Thyroid gland (tissue), 4 donors: ENCODE data around the gene E2F7. TPM values are rescaled to one million over a fixed set of nuclear protein-coding genes. Genes with fewer than 3 reads are reported as not detected.

Experiments
- DNase-seq, 2 donors: peaks; one replicate each; pipeline ENCODE4 v3.0.0-alpha.2; 2019
- H3K27ac ChIP-seq, 3 donors: fragments of 200-600 bp; sonication (generic); 1 replicate in 2 of 3; 2 replicates in 1 of 3; pipeline ENCODE4 v1.5.1; 2016 to 2019; ENCODE audit warnings: mild to moderate bottlenecking in 1 of 3, moderate library complexity in 1 of 3
- H3K27me3 ChIP-seq: fragments of 200-600 bp; sonication (generic); one replicate; pipeline ENCODE4 v1.5.1; 2019
- H3K36me3 ChIP-seq, 2 donors: fragments of 200-600 bp; sonication (generic); one replicate each; pipeline ENCODE4 v1.5.1; 2016 to 2019
- H3K4me1 ChIP-seq, 2 donors: fragments of 200-600 bp; sonication (generic); one replicate each; pipeline ENCODE4 v1.5.1; 2017 to 2019
- H3K4me3 ChIP-seq, 3 donors: fragments of 200-600 bp; sonication (generic); replicated peaks in 1 of 3; 1 replicate in 2 of 3; 2 replicates in 1 of 3; pipeline ENCODE4 v1.5.1; 2016; ENCODE audit warnings: mild to moderate bottlenecking in 1 of 3
- H3K9me3 ChIP-seq: fragments of 200-600 bp; sonication (generic); one replicate; pipeline ENCODE4 v1.5.1; 2017
- CTCF ChIP-seq, 6 experiments: fragments of 200-600 bp in 3 of 6; fragments of 450-650 bp in 3 of 6; sonication (generic) in 3 of 6; IDR thresholded peaks; one replicate each; pipeline ENCODE4 v1.5.1; 2016 to 2019; ENCODE audit warnings: antibody characterized with exemption in 6 of 6, mild to moderate bottlenecking in 2 of 6, inconsistent platforms in 1 of 6, moderate library complexity in 1 of 6
- POLR2A ChIP-seq, 2 donors: fragments of 450-650 bp; IDR thresholded peaks; one replicate each; pipeline ENCODE4 v1.6.1; 2017; ENCODE audit warnings: antibody characterized with exemption in 2 of 2, mild to moderate bottlenecking in 2 of 2, moderate library complexity in 1 of 2
- WGBS, 2 donors: methylation state at CpG; one replicate each; pipeline ENCODE4 v1.1.5; 2017; 5-methylcytosine and 5-hydroxymethylcytosine counted together
- intact Hi-C: fragments of 100-400 bp; cut with DNase I; formaldehyde crosslinking; loops from one replicate; pipeline ENCODE4 v1.15.1; 2023
- total RNA-seq, 4 donors: library from RNA; depleted of rRNA; stranded (reverse); fragments of >200 nt; gene quantifications; one replicate each; pipeline ENCODE4 v1.2.3, GENCODE V29; 2016

Gene E2F7
- 1 to 10 TPM in 1 of 4 donors, not detected in 3; 4.6 TPM for total RNA-seq

DNA sequence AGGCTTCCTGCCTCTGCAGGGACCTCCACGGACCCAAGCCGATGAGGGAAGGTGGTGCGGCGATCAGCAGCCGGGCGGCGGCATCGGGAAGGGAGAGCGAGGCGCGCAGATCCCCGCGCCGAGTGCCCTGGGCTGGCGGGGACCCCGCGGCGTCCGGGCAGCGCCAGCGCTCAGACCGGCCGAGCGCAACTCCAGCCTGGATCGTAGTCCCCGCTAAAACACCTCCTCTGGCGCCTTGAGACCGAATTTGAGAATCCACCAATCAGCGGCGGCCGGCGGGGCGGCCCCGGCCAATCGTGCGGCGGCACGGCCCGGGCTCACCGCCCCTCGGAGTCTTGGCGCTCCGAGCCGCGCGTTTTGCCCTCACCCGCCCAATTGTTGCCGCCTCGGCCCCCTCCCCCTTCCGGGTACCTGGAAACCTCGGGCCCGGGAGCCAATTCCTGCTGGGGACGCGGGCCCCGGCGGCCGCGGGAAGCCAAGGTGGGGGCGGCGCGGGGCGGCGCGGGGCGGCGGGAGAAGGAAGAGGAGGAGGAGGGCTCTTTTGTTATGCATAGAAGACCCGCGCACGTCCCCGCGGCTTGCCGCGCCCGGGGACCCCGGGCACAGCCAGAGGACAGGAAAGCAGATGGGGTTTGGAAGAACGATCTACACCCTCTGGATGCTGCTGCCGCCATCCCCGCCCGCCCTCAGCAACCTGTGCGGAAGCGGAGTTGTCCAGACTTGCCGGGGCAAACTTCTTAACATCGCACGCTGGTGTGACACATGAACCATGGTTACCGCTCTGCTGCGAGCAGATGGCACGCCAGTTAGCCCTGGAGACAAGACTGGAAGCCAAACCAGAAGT is at the start of gene E2F7:
Gene E2F7 (minus strand): TSS at position 209 of the 844 bp plus-strand sequence. CDS start 934 bp downstream, outside the sequence.
- Histone ChIP-seq H3K27me3 (no peaks in the 10 kb centered on the region), H3K9me3 (no peaks in the 10 kb centered on the region), H3K4me3 (peak within 1 kb of the TSS; percentile 37 to 80 (median 74)), H3K36me3 (no peaks in the 10 kb centered on the region), H3K27ac (peak within 1 kb of the TSS in 1 of 3 donors; percentile 30), H3K4me1 (peaks cover 0 to 7% of the 10 kb centered on the region in 2 donors)
- TF ChIP-seq POLR2A (IDR thresholded peaks at IDR 0.05) (peak in 1 of 2 donors; percentile 27), CTCF (IDR thresholded peaks at IDR 0.05) (no peak)
- intact Hi-C loops: no loop called here
- 0% methylated on average over 25 to 54 of the region's 87 CpGs for WGBS, 2 donors
- DNase-seq: peak; percentile 85 to 87

DNA sequence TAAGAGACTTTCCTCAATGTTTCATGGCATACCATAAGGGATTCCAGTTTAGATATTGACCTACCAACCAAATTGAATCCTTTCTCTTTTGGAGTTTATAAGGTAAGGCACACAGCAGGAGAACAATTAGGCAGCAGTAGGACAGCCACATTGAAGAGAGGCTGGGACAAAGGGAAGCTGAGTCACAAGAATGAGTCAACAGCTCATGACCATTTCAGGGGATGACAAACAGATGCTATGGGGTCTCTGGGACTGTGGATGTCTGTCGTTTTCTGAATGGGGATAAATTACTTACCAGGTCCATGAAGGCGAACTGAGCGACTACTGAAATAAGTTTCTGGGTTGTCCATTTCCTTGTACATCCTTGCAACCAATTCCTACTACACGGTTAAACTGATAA is 48.6 kb upstream of the E2F7 start:
- H3K27me3 ChIP-seq: no peaks in the 10 kb centered on the region
- intact Hi-C loops: no loop called here
- no peaks in the 10 kb centered on the region for H3K36me3 ChIP-seq
- no peaks in the 10 kb centered on the region for H3K4me1 ChIP-seq
- no peak for TF ChIP-seq POLR2A (IDR thresholded peaks at IDR 0.05)
- no peak for TF ChIP-seq CTCF (IDR thresholded peaks at IDR 0.05)
- H3K9me3 ChIP-seq: no peaks in the 10 kb centered on the region
- WGBS, 2 donors: 88 to 93% methylated on average over 4 of the region's 4 CpGs
- no peak overlapping the region for H3K27ac ChIP-seq
- H3K4me3 ChIP-seq: no peak overlapping the region
- DNase-seq: no peak

DNA sequence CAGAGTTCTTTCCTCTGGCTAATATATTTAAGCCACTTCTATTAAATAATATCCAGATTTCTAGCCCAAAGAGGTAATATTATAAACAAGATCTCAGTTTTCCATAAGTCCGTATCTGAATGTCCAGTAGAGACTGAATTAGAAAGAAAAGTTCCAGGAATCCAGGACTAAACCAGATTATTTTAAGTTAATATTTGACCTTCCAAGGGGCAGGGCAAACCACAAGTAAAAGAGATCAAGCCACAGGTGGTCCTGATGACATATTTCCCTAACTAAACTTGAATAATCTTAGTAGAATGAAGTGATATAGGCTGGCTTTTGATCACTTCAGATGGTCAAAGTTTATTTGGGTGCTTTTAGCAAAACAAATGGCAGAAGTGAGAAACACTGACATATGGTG is 43.3 kb upstream of the E2F7 start:
- H3K4me3 ChIP-seq: no peak overlapping the region
- no peaks in the 10 kb centered on the region for H3K4me1 ChIP-seq
- 88 to 91% methylated on average over 1 of the region's 1 CpG for WGBS, 2 donors
- TF ChIP-seq POLR2A (IDR thresholded peaks at IDR 0.05): no peak
- TF ChIP-seq CTCF (IDR thresholded peaks at IDR 0.05): no peak
- H3K27me3 ChIP-seq: no peaks in the 10 kb centered on the region
- no peak overlapping the region for H3K27ac ChIP-seq
- H3K9me3 ChIP-seq: no peaks in the 10 kb centered on the region
- DNase-seq: no peak
- H3K36me3 ChIP-seq: no peaks in the 10 kb centered on the region
- intact Hi-C loops: no loop called here

DNA sequence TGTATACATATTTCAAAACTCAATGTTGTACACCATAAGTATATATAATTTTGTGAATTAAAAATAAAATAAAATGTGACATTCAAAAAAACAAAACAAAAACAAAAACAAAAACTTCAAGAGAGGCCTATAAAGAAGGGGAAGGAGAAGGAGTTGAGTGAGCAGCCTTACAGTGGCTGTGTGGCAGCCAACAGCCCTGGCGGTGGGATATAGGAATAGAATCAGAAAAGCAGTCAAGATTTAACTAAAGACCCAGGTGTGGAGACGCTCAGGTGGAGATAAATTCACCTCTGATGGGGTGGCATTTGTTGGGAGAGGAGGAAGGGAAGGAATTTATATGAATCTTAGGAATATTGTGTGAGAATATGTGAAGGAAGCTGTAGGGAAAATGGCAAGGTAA is 41.8 kb upstream of the E2F7 start:
- WGBS, 2 donors: 64 to 74% methylated on average over 2 of the region's 2 CpGs
- no peaks in the 10 kb centered on the region for H3K36me3 ChIP-seq
- TF ChIP-seq POLR2A (IDR thresholded peaks at IDR 0.05): no peak
- TF ChIP-seq CTCF (IDR thresholded peaks at IDR 0.05): no peak
- no peak for DNase-seq
- H3K4me3 ChIP-seq: no peak overlapping the region
- intact Hi-C loops: no loop called here
- no peaks in the 10 kb centered on the region for H3K9me3 ChIP-seq
- H3K27me3 ChIP-seq: no peaks in the 10 kb centered on the region
- H3K27ac ChIP-seq: no peak overlapping the region
- no peaks in the 10 kb centered on the region for H3K4me1 ChIP-seq

GRCh38 chr12:77104792-77105191 is 39.4 kb upstream of the E2F7 start:
- DNase-seq: no peak
- H3K27ac ChIP-seq: no peak overlapping the region
- no peaks in the 10 kb centered on the region for H3K36me3 ChIP-seq
- H3K9me3 ChIP-seq: no peaks in the 10 kb centered on the region
- TF ChIP-seq CTCF (IDR thresholded peaks at IDR 0.05): no peak
- no peak for TF ChIP-seq POLR2A (IDR thresholded peaks at IDR 0.05)
- 79 to 80% methylated on average over 3 of the region's 3 CpGs for WGBS, 2 donors
- H3K4me1 ChIP-seq: no peaks in the 10 kb centered on the region
- intact Hi-C loops: no loop called here
- H3K27me3 ChIP-seq: no peaks in the 10 kb centered on the region
- H3K4me3 ChIP-seq: no peak overlapping the region
